ENCODE results near the gene OR1L8.
"Not testable (repeated sequence)": the region's sequence is repeated elsewhere in the genome, so short reads cannot be mapped to it uniquely, and the experiment has no call there.

OR1L8 gene

GRCh38 chr9:122583284-122583683 lies at the start of gene OR1L8:
TSS of gene OR1L8 (minus strand) at chr9:122583384. CDS start at chr9:122568477, 14,907 bp downstream.
- DNase-seq (ENCODE audit: low spot score), result not testable (repeated sequence)

- DNase-seq (ENCODE audit: low spot score), result no peak
Observed at GRCh38 chr9:122619996-122620395, 36.8 kb upstream of the OR1L8 start.

- DNase-seq (ENCODE audit: low spot score), result no peak
Observed at GRCh38 chr9:122614362-122614761, 31.2 kb upstream of the OR1L8 start, which contains the start of gene OR1Q1. TSS of gene OR1Q1 (plus strand) at chr9:122614738. CDS start at chr9:122614738, 0 bp downstream.

- no peak for DNase-seq (ENCODE audit: low spot score)
Observed at GRCh38 chr9:122609804-122610203, 26.6 kb upstream of the OR1L8 start.

GRCh38 chr9:122606587-122606986 lies 23.4 kb upstream of the OR1L8 start:
- DNase-seq (ENCODE audit: low spot score), result no peak

- DNase-seq (ENCODE audit: low spot score), result no peak
Observed at GRCh38 chr9:122605691-122606090, 22.5 kb upstream of the OR1L8 start.

- no peak for DNase-seq (ENCODE audit: low spot score)
Observed at GRCh38 chr9:122580360-122580759, 2.8 kb downstream of the OR1L8 start.

- no peak for DNase-seq (ENCODE audit: low spot score)
Observed at GRCh38 chr9:122579874-122580273, 3.3 kb downstream of the OR1L8 start.

GRCh38 chr9:122572456-122572855 lies 10.7 kb downstream of the OR1L8 start:
- DNase-seq (ENCODE audit: low spot score), result no peak

GRCh38 chr9:122567901-122568300 lies 15.3 kb downstream of the OR1L8 start:
- DNase-seq (ENCODE audit: low spot score), result no peak

- DNase-seq (ENCODE audit: low spot score), result no peak
Observed at GRCh38 chr9:122562134-122562760, 20.9 kb downstream of the OR1L8 start.

GRCh38 chr9:122561446-122561845 lies 21.7 kb downstream of the OR1L8 start:
- no peak for DNase-seq (ENCODE audit: low spot score)

- DNase-seq (ENCODE audit: low spot score), result no peak
Observed at GRCh38 chr9:122552812-122553211, 30.4 kb downstream of the OR1L8 start, which contains the start of gene OR1N2. TSS of gene OR1N2 (plus strand) at chr9:122553112. CDS start at chr9:122553212, 100 bp downstream.

- DNase-seq (ENCODE audit: low spot score), result no peak
Observed at GRCh38 chr9:122551371-122551770, 31.8 kb downstream of the OR1L8 start.

- no peak for DNase-seq (ENCODE audit: low spot score)
Observed at GRCh38 chr9:122546196-122546595, 37.0 kb downstream of the OR1L8 start.

GRCh38 chr9:122538757-122539156 lies 44.4 kb downstream of the OR1L8 start:
- no peak for DNase-seq (ENCODE audit: low spot score)

GRCh38 chr9:122537066-122537465 lies 46.1 kb downstream of the OR1L8 start:
- not testable (repeated sequence) for DNase-seq (ENCODE audit: low spot score)

GRCh38 chr9:122536134-122536533 lies 47.0 kb downstream of the OR1L8 start:
- no peak for DNase-seq (ENCODE audit: low spot score)

GRCh38 chr9:122531157-122531556 lies 52.0 kb downstream of the OR1L8 start:
- not testable (repeated sequence) for DNase-seq (ENCODE audit: low spot score)

GRCh38 chr9:122527193-122527592 lies 56.0 kb downstream of the OR1L8 start, which contains the start of gene OR1N1:
TSS of gene OR1N1 (minus strand) at chr9:122527293. CDS start at chr9:122527293, 0 bp downstream.
- no peak for DNase-seq (ENCODE audit: low spot score)

GRCh38 chr9:122526602-122527001 lies 56.6 kb downstream of the OR1L8 start:
- DNase-seq (ENCODE audit: low spot score), result no peak

- DNase-seq (ENCODE audit: low spot score), result no peak
Observed at GRCh38 chr9:122519376-122519775, 63.8 kb downstream of the OR1L8 start.

- no peak for DNase-seq (ENCODE audit: low spot score)
Observed at GRCh38 chr9:122518841-122519240, 64.3 kb downstream of the OR1L8 start, which contains the start of gene OR1J4. TSS of gene OR1J4 (plus strand) at chr9:122519141. CDS start at chr9:122519141, 0 bp downstream.

- no peak for DNase-seq (ENCODE audit: low spot score)
Observed at GRCh38 chr9:122518226-122518625, 65.0 kb downstream of the OR1L8 start.

All from putamen (tissue), 1 donor.